IMR-90 (cell line): ENCODE data around the gene KRTAP1-5. TPM values are rescaled to one million over a fixed set of nuclear protein-coding genes. Genes with fewer than 3 reads are reported as not detected.

Source experiments
- ATAC-seq: fragments of 200-7000 bp; cut with Tn5 transposase; 2 replicates; pipeline ENCODE4 v1.9.1; 2020; ENCODE audit warnings: low read depth, mild to moderate bottlenecking, moderate library complexity
- BruUV-seq: library from RNA; stranded (reverse); fragments of 400-500 nt; replicated peaks from 2 replicates; lab custom pipeline; 2021; lab: Mats Ljungman, UMichigan
- CTCF ChIA-PET: fragments of 300-600 bp; formaldehyde crosslinking; extraction: SDS; loops from one replicate; lab custom pipeline; 2021; ENCODE audit warnings: antibody characterized with exemption; lab: Yijun Ruan, JAX
- POLR2A ChIA-PET: fragments of 300-600 bp; sonication (Branson Sonifier 250); formaldehyde crosslinking; loops from one replicate; lab custom pipeline; 2022; ENCODE audit warnings: antibody characterized with exemption; ENCODE audit not compliant: unreplicated experiment; lab: Charles Lee
- DNase-seq: peaks from one replicate; pipeline ENCODE4 v3.0.0; 2013
- H2AFZ ChIP-seq: replicated peaks from 2 replicates; pipeline ENCODE3; 2013; ENCODE audit warnings: low read length, mild to moderate bottlenecking; ENCODE audit not compliant: poor library complexity
- H2AK5ac ChIP-seq: 2 replicates; pipeline ENCODE4 v1.6.1; 2013; ENCODE audit warnings: low read depth, low read length, inconsistent platforms
- H2AK9ac ChIP-seq: replicated peaks from 2 replicates; pipeline ENCODE3; 2013; ENCODE audit warnings: mild to moderate bottlenecking, low read depth, low read length, moderate library complexity; ENCODE audit not compliant: poor library complexity
- H2BK120ac ChIP-seq: 2 replicates; pipeline ENCODE4 v1.6.1; 2013; ENCODE audit warnings: low read depth, low read length, inconsistent platforms
- H2BK15ac ChIP-seq: 3 replicates; pipeline ENCODE4 v1.6.1; 2013; ENCODE audit warnings: low read depth, low read length, inconsistent platforms
- H2BK20ac ChIP-seq: 2 replicates; pipeline ENCODE4 v1.6.1; 2013; ENCODE audit warnings: low read depth, mild to moderate bottlenecking, inconsistent platforms, low read length, moderate library complexity
- H2BK5ac ChIP-seq: 2 replicates; pipeline ENCODE4 v1.6.1; 2013; ENCODE audit warnings: mild to moderate bottlenecking, low read depth, low read length, inconsistent platforms; ENCODE audit not compliant: poor library complexity, severe bottlenecking
- H3K14ac ChIP-seq: replicated peaks from 2 replicates; pipeline ENCODE4 v1.6.1; 2013; ENCODE audit warnings: low read depth, low read length, inconsistent platforms
- H3K18ac ChIP-seq: 2 replicates; pipeline ENCODE4 v1.6.1; 2013; ENCODE audit warnings: low read depth, low read length, control low read depth
- H3K23ac ChIP-seq: 2 replicates; pipeline ENCODE4 v1.6.1; 2013; ENCODE audit warnings: low read depth, low read length, inconsistent platforms
- H3K27ac ChIP-seq: 2 replicates; pipeline ENCODE4 v1.5.1; 2013; ENCODE audit warnings: mild to moderate bottlenecking, control low read depth, low read length; ENCODE audit not compliant: insufficient read depth
- H3K27me3 ChIP-seq: 2 replicates; pipeline ENCODE4 v1.6.1; 2013; ENCODE audit warnings: low read length; ENCODE audit not compliant: control insufficient read depth, insufficient read depth
- H3K36me3 ChIP-seq: 2 replicates; pipeline ENCODE4 v1.6.1; 2013; ENCODE audit warnings: low read length, mixed read lengths; ENCODE audit not compliant: control insufficient read depth, insufficient read depth
- H3K4ac ChIP-seq: 2 replicates; pipeline ENCODE4 v1.6.1; 2013; ENCODE audit warnings: low read depth, low read length, inconsistent platforms
- H3K4me1 ChIP-seq: 2 replicates; pipeline ENCODE4 v1.6.1; 2013; ENCODE audit warnings: low read length, mixed read lengths; ENCODE audit not compliant: control insufficient read depth, insufficient read depth
- H3K4me2 ChIP-seq: 2 replicates; pipeline ENCODE4 v1.6.1; 2013; ENCODE audit warnings: low read depth, mild to moderate bottlenecking, control low read depth, low read length, moderate library complexity
- H3K4me3 ChIP-seq: 2 replicates; pipeline ENCODE4 v1.5.1; 2013; ENCODE audit warnings: low read depth, mild to moderate bottlenecking, control low read depth, low read length, moderate library complexity; ENCODE audit not compliant: insufficient read depth
- H3K56ac ChIP-seq: 2 replicates; pipeline ENCODE4 v1.6.1; 2013; ENCODE audit warnings: low read length, inconsistent platforms; ENCODE audit not compliant: insufficient read depth; ENCODE audit errors: extremely low read depth
- H3K79me1 ChIP-seq, 2 experiments: 2 replicates each; pipeline ENCODE4 v1.6.1; 2013; ENCODE audit warnings: low read length in 2 of 2, inconsistent platforms in 1 of 2, low read depth in 1 of 2
- H3K9ac ChIP-seq: 2 replicates; pipeline ENCODE4 v1.6.1; 2013; ENCODE audit warnings: low read depth, low read length, control low read depth
- H3K9me1 ChIP-seq: 2 replicates; pipeline ENCODE4 v1.6.1; 2013; ENCODE audit warnings: low read length, inconsistent platforms; ENCODE audit not compliant: insufficient read depth
- H3K9me3 ChIP-seq: 2 replicates; pipeline ENCODE4 v1.6.1; 2013; ENCODE audit warnings: low read length; ENCODE audit not compliant: control insufficient read depth, insufficient read depth
- H4K20me1 ChIP-seq: 2 replicates; pipeline ENCODE4 v1.6.1; 2013; ENCODE audit warnings: low read length, inconsistent platforms; ENCODE audit not compliant: insufficient read depth
- H4K5ac ChIP-seq: 2 replicates; pipeline ENCODE4 v1.6.1; 2013; ENCODE audit warnings: mild to moderate bottlenecking, low read depth, low read length, control low read depth
- H4K8ac ChIP-seq, 2 experiments: 2 replicates each; pipeline ENCODE4 v1.6.1; 2013; ENCODE audit warnings: low read depth in 2 of 2, low read length in 2 of 2, control low read depth in 1 of 2, inconsistent platforms in 1 of 2
- H4K91ac ChIP-seq: 2 replicates; pipeline ENCODE4 v1.6.1; 2013; ENCODE audit warnings: low read depth, low read length, inconsistent platforms; ENCODE audit not compliant: insufficient read depth
- BHLHE40 ChIP-seq: fragments of 150-350 bp; IDR thresholded peaks from 2 replicates; pipeline ENCODE4 v1.6.1; 2016; ENCODE audit warnings: mild to moderate bottlenecking, low read depth, low read length
- CEBPB ChIP-seq: IDR thresholded peaks from 2 replicates; pipeline ENCODE4 v1.6.1; 2012; ENCODE audit warnings: low read depth, low read length, improper control_type of control experiment
- ELK1 ChIP-seq: fragments of 150-350 bp; IDR thresholded peaks from 2 replicates; pipeline ENCODE4 v1.6.1; 2016; ENCODE audit warnings: low read depth, mild to moderate bottlenecking, low read length, moderate library complexity, borderline replicate concordance
- RCOR1 ChIP-seq: IDR thresholded peaks from 2 replicates; pipeline ENCODE4 v1.6.1; 2012; ENCODE audit warnings: mild to moderate bottlenecking, low read length, improper control_type of control experiment; ENCODE audit not compliant: insufficient replicate concordance
- RFX5 ChIP-seq: IDR thresholded peaks from 2 replicates; pipeline ENCODE4 v1.8.0; 2012; ENCODE audit warnings: low read depth, mild to moderate bottlenecking, low read length, moderate library complexity
- WGBS, 2 experiments: methylation state at CpG; one replicate each; pipeline versions ENCODE4 v1.1.5 to v1.1.7; 2013; ENCODE audit warnings: missing lambda C conversion rate in 2 of 2; ENCODE audit not compliant: insufficient read length in 1 of 2; ENCODE audit errors: extremely low coverage in 2 of 2; 5-methylcytosine and 5-hydroxymethylcytosine counted together
- dilution Hi-C: fragments of 300-500 bp; cut with HindIII; formaldehyde crosslinking; loops from one replicate; pipeline ENCODE4 v1.14.3; 2018; ENCODE audit warnings: low sequenced_read_pairs; ENCODE audit not compliant: unreplicated experiment
- in situ Hi-C: fragments of 300-500 bp; cut with MboI; formaldehyde crosslinking; loops from 3 replicates; pipeline ENCODE4 v1.14.3; 2019; ENCODE audit warnings: low sequenced_read_pairs, inconsistent platforms, mixed read lengths
- intact Hi-C: fragments of 100-400 bp; cut with micrococcal nuclease; formaldehyde crosslinking; loops from 2 replicates; pipeline ENCODE4 v1.10.0; 2022
- polyA plus RNA-seq, 3 experiments: library from polyadenylated mRNA; depleted of rRNA; stranded (reverse); fragments of >200 nt; gene quantifications; 2 replicates each; pipeline ENCODE4 v1.2.3, GENCODE V29; 2012; ENCODE audit warnings: low replicate concordance in 1 of 3
- total RNA-seq: library from RNA; depleted of rRNA; stranded (reverse); fragments of >200 nt; gene quantifications from 2 replicates; pipeline ENCODE4 v1.2.3, GENCODE V29; 2012

KRTAP1-5 gene
- total and polyA plus RNA-seq, 2 of the 4 experiments (the other 2 are of a cell fraction): 27.0 to 34.8 TPM

- Histone ChIP-seq H3K79me1 (no peaks in the 10 kb centered on the region), H2BK20ac (no peak overlapping the region), H3K9me3 (no peaks in the 10 kb centered on the region), H2AK9ac (no peak overlapping the region), H3K4me3 (no peak overlapping the region), H3K36me3 (no peaks in the 10 kb centered on the region), H3K27ac (no peak overlapping the region), H3K23ac (no peak overlapping the region), H3K9ac (no peak overlapping the region), H2AK5ac (no peak overlapping the region), H4K20me1 (no peaks in the 10 kb centered on the region), H4K5ac (no peak overlapping the region), H3K14ac (no peak overlapping the region), H2AFZ (no peak overlapping the region), H2BK5ac (no peak overlapping the region), H3K56ac (no peak overlapping the region), H3K4ac (no peak overlapping the region), H3K4me2 (no peak overlapping the region), H3K4me1 (peaks cover 1% of the 10 kb centered on the region; the same call in 1 of the 2 replicates), H3K27me3 (no peaks in the 10 kb centered on the region; the same call in 1 of the 2 replicates), H3K9me1 (no peaks in the 10 kb centered on the region; the same call in 1 of the 2 replicates), H4K8ac (no peak overlapping the region), H4K91ac (no peak overlapping the region), H3K18ac (no peak overlapping the region), H2BK120ac (no peak overlapping the region), H2BK15ac (no peak overlapping the region)
- POLR2A ChIA-PET: interaction anchor here (0.6 kb wide), 1 partner anchor 35 kb away, joined by 4 read pairs; no protein-coding TSS in a partner anchor
- TF ChIP-seq RFX5: no peak
- TF ChIP-seq CEBPB: no peak
- no peak for TF ChIP-seq ELK1
- no peak for TF ChIP-seq RCOR1
- no peak for TF ChIP-seq BHLHE40
- no peak for ATAC-seq
- no peak for DNase-seq
- WGBS, 2 experiments: 71% methylated on average over 3 of the region's 7 CpGs; no CpG with 5 or more reads in 1 of the 2 experiments
- dilution Hi-C loops (no loop called here), intact Hi-C loops (no loop called here), in situ Hi-C loops (no loop called here)
- CTCF ChIA-PET: no interaction called here
- no TSS peak for BruUV-seq
Observed at GRCh38 chr17:41015454-41015853, 11.6 kb downstream of the KRTAP1-5 start.
